ENCODE measurements around the gene PIK3CA. TPM values are rescaled to one million over a fixed set of nuclear protein-coding genes. Genes with fewer than 3 reads are reported as not detected.
A peak's percentile ranks its signal among the peaks of the same experiment; 100 is the strongest.

The PIK3CA gene
- total and polyA plus RNA-seq, 4 donors, result 4.5 to 42.9 (median 16.0) TPM

DNA sequence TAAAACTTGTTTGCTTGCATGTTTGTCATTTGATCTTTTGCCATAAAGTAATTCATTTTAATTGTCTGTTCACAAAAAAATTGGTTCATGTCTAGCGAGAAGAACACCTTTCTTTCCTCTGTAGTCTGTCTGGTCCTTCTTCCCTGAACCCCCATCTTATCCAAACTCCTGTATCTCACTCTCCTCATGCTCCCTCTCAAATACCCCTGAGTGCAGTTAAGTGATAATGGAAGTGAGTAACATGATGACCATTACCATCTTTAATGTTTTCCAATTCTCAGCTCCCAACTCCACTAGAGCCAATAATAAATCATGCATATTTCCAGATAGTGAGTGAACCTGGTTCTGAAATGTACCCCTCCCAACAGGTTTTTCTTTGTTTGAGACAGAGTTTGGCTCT, 116.9 kb downstream of the PIK3CA start:
- peaks cover 0 to 3% (median 0%) of the 10 kb centered on the region in 5 donors for H3K4me1 ChIP-seq (ENCODE audit: control insufficient read depth in 5 of 5, insufficient read depth in 5 of 5, low read length in 5 of 5)
- H3K36me3 ChIP-seq (ENCODE audit: control insufficient read depth in 4 of 4, insufficient read depth in 4 of 4, low read length in 4 of 4), result no peaks in the 10 kb centered on the region
- H3K4me3 ChIP-seq, result no peak overlapping the region
- 95 to 100% methylated on average over 1 of the region's 1 CpG for WGBS, 2 donors
- DNase-seq, result no peak
- peaks cover 0 to 6% (median under 1%) of the 10 kb centered on the region in 4 donors for H3K9me3 ChIP-seq (ENCODE audit: control insufficient read depth in 4 of 4, insufficient read depth in 3 of 4, low read length in 3 of 4)
- no peak overlapping the region for H3K9ac ChIP-seq (ENCODE audit: insufficient read depth in 1 of 2, low read length in 2 of 2)
- no peak overlapping the region for H3K27ac ChIP-seq (ENCODE audit: low read depth in 1 of 2, low read length in 1 of 2)
- no peak for ATAC-seq (ENCODE audit: insufficient read depth, low FRiP score)
- TF ChIP-seq, protein P1, sequence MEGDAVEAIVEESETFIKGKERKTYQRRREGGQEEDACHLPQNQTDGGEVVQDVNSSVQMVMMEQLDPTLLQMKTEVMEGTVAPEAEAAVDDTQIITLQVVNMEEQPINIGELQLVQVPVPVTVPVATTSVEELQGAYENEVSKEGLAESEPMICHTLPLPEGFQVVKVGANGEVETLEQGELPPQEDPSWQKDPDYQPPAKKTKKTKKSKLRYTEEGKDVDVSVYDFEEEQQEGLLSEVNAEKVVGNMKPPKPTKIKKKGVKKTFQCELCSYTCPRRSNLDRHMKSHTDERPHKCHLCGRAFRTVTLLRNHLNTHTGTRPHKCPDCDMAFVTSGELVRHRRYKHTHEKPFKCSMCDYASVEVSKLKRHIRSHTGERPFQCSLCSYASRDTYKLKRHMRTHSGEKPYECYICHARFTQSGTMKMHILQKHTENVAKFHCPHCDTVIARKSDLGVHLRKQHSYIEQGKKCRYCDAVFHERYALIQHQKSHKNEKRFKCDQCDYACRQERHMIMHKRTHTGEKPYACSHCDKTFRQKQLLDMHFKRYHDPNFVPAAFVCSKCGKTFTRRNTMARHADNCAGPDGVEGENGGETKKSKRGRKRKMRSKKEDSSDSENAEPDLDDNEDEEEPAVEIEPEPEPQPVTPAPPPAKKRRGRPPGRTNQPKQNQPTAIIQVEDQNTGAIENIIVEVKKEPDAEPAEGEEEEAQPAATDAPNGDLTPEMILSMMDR (IDR thresholded peaks at IDR 0.05; ENCODE audit: control extremely low read depth, extremely low read depth), result no peak
- H3K27me3 ChIP-seq (ENCODE audit: control insufficient read depth in 3 of 3, insufficient read depth in 3 of 3, low read length in 2 of 3), result no peaks in the 10 kb centered on the region

DNA sequence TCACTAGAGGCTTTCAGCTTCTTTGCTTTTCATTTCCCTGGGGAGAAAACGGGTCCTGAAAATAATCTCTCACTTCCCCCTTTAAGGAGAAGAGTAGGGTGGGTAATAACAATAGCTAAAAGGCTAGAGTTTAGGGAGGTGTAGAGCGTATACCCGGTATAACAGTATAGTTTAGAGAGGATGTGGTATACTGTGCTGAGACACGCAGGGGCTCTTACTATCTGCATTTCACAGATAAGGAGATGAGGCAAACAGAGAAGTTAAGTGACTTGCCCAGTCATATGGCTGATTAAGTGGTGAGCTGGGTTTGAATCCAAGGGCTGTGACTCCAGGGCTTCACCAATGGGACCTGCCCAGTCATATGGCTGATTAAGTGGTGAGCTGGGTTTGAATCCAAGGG, 117.7 kb downstream of the PIK3CA start:
- ATAC-seq (ENCODE audit: insufficient read depth, low FRiP score), result no peak
- peaks cover 0 to 3% (median 0%) of the 10 kb centered on the region in 5 donors for H3K4me1 ChIP-seq (ENCODE audit: control insufficient read depth in 5 of 5, insufficient read depth in 5 of 5, low read length in 5 of 5)
- no peak overlapping the region for H3K27ac ChIP-seq (ENCODE audit: low read depth in 1 of 2, low read length in 1 of 2)
- TF ChIP-seq, protein P1 (IDR thresholded peaks at IDR 0.05; ENCODE audit: control extremely low read depth, extremely low read depth), result no peak
- 60 to 74% methylated on average over 4 of the region's 4 CpGs for WGBS, 2 donors
- no peaks in the 10 kb centered on the region for H3K36me3 ChIP-seq (ENCODE audit: control insufficient read depth in 4 of 4, insufficient read depth in 4 of 4, low read length in 4 of 4)
- H3K9ac ChIP-seq (ENCODE audit: insufficient read depth in 1 of 2, low read length in 2 of 2), result no peak overlapping the region
- no peaks in the 10 kb centered on the region for H3K9me3 ChIP-seq (ENCODE audit: control insufficient read depth in 4 of 4, insufficient read depth in 3 of 4, low read length in 3 of 4)
- no peak overlapping the region for H3K4me3 ChIP-seq
- no peaks in the 10 kb centered on the region for H3K27me3 ChIP-seq (ENCODE audit: control insufficient read depth in 3 of 3, insufficient read depth in 3 of 3, low read length in 2 of 3)
- DNase-seq, result no peak

DNA sequence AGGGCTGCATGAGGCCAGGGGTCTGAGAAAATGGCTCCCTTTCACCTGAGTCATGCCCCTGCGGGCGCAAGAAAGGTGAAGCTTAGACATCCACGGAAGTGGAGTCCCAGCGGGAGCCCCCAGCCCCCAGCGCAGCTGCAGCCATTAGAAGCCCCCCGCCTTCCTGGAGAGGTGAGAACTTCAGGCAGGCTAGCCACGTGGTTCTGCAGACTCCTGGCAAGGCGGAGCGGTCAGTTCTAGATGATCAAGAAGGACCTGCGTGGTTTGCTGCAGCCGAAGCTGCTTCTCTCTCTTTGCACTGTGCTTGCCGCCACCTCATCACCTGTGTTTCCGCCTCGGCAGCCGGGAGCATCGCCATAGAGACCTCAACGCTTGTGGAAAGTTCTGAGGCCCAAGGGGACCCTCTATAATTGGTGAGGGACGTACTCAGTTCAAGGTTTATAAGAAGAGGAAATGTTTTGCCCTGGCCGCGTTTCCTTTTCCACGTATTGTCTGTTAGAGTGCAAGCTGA, 118.6 kb downstream of the PIK3CA start:
- DNase-seq (peak in 2 of 3 donors; percentile 16 to 20), ATAC-seq (ENCODE audit: insufficient read depth, low FRiP score) (no peak)
- TF ChIP-seq, protein P1 (IDR thresholded peaks at IDR 0.05; ENCODE audit: control extremely low read depth, extremely low read depth), result no peak
- Histone ChIP-seq H3K4me3 (no peak overlapping the region), H3K27me3 (ENCODE audit: control insufficient read depth in 3 of 3, insufficient read depth in 3 of 3, low read length in 2 of 3) (no peaks in the 10 kb centered on the region), H3K9ac (ENCODE audit: insufficient read depth in 1 of 2, low read length in 2 of 2) (no peak overlapping the region), H3K4me1 (ENCODE audit: control insufficient read depth in 5 of 5, insufficient read depth in 5 of 5, low read length in 5 of 5) (peaks cover 0 to 1% (median 0%) of the 10 kb centered on the region in 5 donors), H3K36me3 (ENCODE audit: control insufficient read depth in 4 of 4, insufficient read depth in 4 of 4, low read length in 4 of 4) (no peaks in the 10 kb centered on the region), H3K27ac (ENCODE audit: low read depth in 1 of 2, low read length in 1 of 2) (no peak overlapping the region), H3K9me3 (ENCODE audit: control insufficient read depth in 4 of 4, insufficient read depth in 3 of 4, low read length in 3 of 4) (no peaks in the 10 kb centered on the region)
- 63 to 68% methylated on average over 21 of the region's 21 CpGs for WGBS, 2 donors

Data from lung (tissue), 12 donors.